Tibial nerve (tissue), 4 donors: ENCODE measurements around the gene OSBPL5. TPM values are rescaled to one million over a fixed set of nuclear protein-coding genes. Genes with fewer than 3 reads are reported as not detected.

Experiments
- DNase-seq, 2 donors: peaks; one replicate each; pipeline ENCODE4 v3.0.0-alpha.2; 2019; ENCODE audit warnings: low spot score in 2 of 2
- H3K27ac ChIP-seq, 4 donors: fragments of 200-600 bp; sonication (generic) in 3 of 4; one replicate each; pipeline ENCODE4 v1.5.1; 2017 to 2019; ENCODE audit warnings: mild to moderate bottlenecking in 1 of 4
- H3K27me3 ChIP-seq, 2 donors: fragments of 200-600 bp; sonication (generic) in 1 of 2; one replicate each; pipeline versions ENCODE4 v1.5.1 to v1.6.0; 2017 to 2019
- H3K36me3 ChIP-seq, 3 donors: fragments of 200-600 bp; sonication (generic); one replicate each; pipeline ENCODE4 v1.5.1; 2018 to 2019
- H3K4me1 ChIP-seq, 4 donors: fragments of 200-600 bp; sonication (generic) in 3 of 4; one replicate each; pipeline ENCODE4 v1.5.1; 2017 to 2019
- H3K4me3 ChIP-seq, 4 donors: fragments of 200-600 bp; sonication (generic) in 3 of 4; one replicate each; pipeline ENCODE4 v1.5.1; 2017 to 2019; ENCODE audit warnings: mild to moderate bottlenecking in 1 of 4, moderate library complexity in 1 of 4
- H3K9me3 ChIP-seq, 4 donors: fragments of 200-600 bp; sonication (generic) in 3 of 4; one replicate each; pipeline ENCODE4 v1.5.1; 2017 to 2019
- CTCF ChIP-seq, 5 experiments: fragments of 200-600 bp in 3 of 5; fragments of 450-650 bp in 2 of 5; sonication (generic) in 3 of 5; IDR thresholded peaks; one replicate each; pipeline ENCODE4 v1.5.1; 2016 to 2019; ENCODE audit warnings: antibody characterized with exemption in 5 of 5, mild to moderate bottlenecking in 3 of 5, moderate library complexity in 2 of 5
- EP300 ChIP-seq, 2 donors: sonication (generic); formaldehyde crosslinking; IDR thresholded peaks; one replicate each; pipeline ENCODE4 v1.6.1; 2017; ENCODE audit warnings: antibody characterized with exemption in 2 of 2, mild to moderate bottlenecking in 1 of 2
- POLR2A ChIP-seq, 2 donors: fragments of 450-650 bp; IDR thresholded peaks; one replicate each; pipeline ENCODE4 v1.6.1; 2017; ENCODE audit warnings: antibody characterized with exemption in 2 of 2, mild to moderate bottlenecking in 2 of 2, moderate library complexity in 2 of 2
- whole genome bisulfite sequencing, 2 donors: methylation state at CpG; one replicate each; pipeline ENCODE4 v1.1.5; 2018; 5-methylcytosine and 5-hydroxymethylcytosine counted together
- total RNA-seq, 4 donors: library from RNA; depleted of rRNA; stranded (reverse); fragments of >200 nt; gene quantifications; one replicate each; pipeline ENCODE4 v1.1.0, GENCODE V29; 2016

OSBPL5 gene
- total RNA-seq, 4 donors from 2014 or later: 58.8 to 168 (median 106) TPM

GRCh38 chr11:3189886-3190583, 24.9 kb upstream of the OSBPL5 start:
- Histone ChIP-seq H3K4me1 (no peaks in the 10 kb centered on the region), H3K27me3 (peaks cover 0 to 15% of the 10 kb centered on the region in 2 donors), H3K4me3 (no peak overlapping the region), H3K9me3 (no peaks in the 10 kb centered on the region), H3K36me3 (no peaks in the 10 kb centered on the region), H3K27ac (no peak overlapping the region)
- no peak for DNase-seq
- 82 to 88% methylated on average over 11 of the region's 11 CpGs for WGBS, 2 donors
- no peak for TF ChIP-seq EP300 (IDR thresholded peaks at IDR 0.05)
- no peak for TF ChIP-seq CTCF (IDR thresholded peaks at IDR 0.05)
- TF ChIP-seq POLR2A (IDR thresholded peaks at IDR 0.05): no peak

GRCh38 chr11:3189196-3189843, 24.2 kb upstream of the OSBPL5 start:
- Histone ChIP-seq H3K27me3 (peaks cover 0 to 15% of the 10 kb centered on the region in 2 donors), H3K9me3 (no peaks in the 10 kb centered on the region), H3K27ac (no peak overlapping the region), H3K4me3 (no peak overlapping the region), H3K4me1 (no peaks in the 10 kb centered on the region), H3K36me3 (no peaks in the 10 kb centered on the region)
- WGBS, 2 donors: 34 to 39% methylated on average over 13 of the region's 15 CpGs
- TF ChIP-seq CTCF (IDR thresholded peaks at IDR 0.05) (no peak), POLR2A (IDR thresholded peaks at IDR 0.05) (no peak), EP300 (IDR thresholded peaks at IDR 0.05) (no peak)
- DNase-seq: no peak

GRCh38 chr11:3188496-3189195, 23.5 kb upstream of the OSBPL5 start:
- Histone ChIP-seq H3K9me3 (no peaks in the 10 kb centered on the region), H3K27me3 (peaks cover 0 to 15% of the 10 kb centered on the region in 2 donors), H3K36me3 (no peaks in the 10 kb centered on the region), H3K4me3 (no peak overlapping the region), H3K27ac (no peak overlapping the region), H3K4me1 (no peaks in the 10 kb centered on the region)
- 64 to 67% methylated on average over 16 to 17 of the region's 17 CpGs for WGBS, 2 donors
- no peak for DNase-seq
- TF ChIP-seq CTCF (IDR thresholded peaks at IDR 0.05) (no peak), POLR2A (IDR thresholded peaks at IDR 0.05) (no peak), EP300 (IDR thresholded peaks at IDR 0.05) (no peak)

GRCh38 chr11:3186166-3186953, 21.2 kb upstream of the OSBPL5 start:
- 83 to 92% methylated on average over 11 of the region's 11 CpGs for WGBS, 2 donors

More at GRCh38 chr11:3186166-3186953, 21.2 kb upstream of the OSBPL5 start:
- TF ChIP-seq POLR2A (IDR thresholded peaks at IDR 0.05) (no peak), CTCF (IDR thresholded peaks at IDR 0.05) (no peak), EP300 (IDR thresholded peaks at IDR 0.05) (no peak)
- Histone ChIP-seq H3K27ac (no peak overlapping the region), H3K4me1 (no peaks in the 10 kb centered on the region), H3K36me3 (no peaks in the 10 kb centered on the region), H3K9me3 (no peaks in the 10 kb centered on the region), H3K4me3 (no peak overlapping the region), H3K27me3 (peaks cover 0 to 15% of the 10 kb centered on the region in 2 donors)
- no peak for DNase-seq
